NB4 (cell line): ENCODE data around the gene LMBRD2.

ENCODE experiments used
- MYC ChIP-seq: IDR thresholded peaks from 2 replicates; pipeline ENCODE4 v1.6.1; 2011; ENCODE audit warnings: low read depth, low read length
- TF ChIP-seq, protein P1 (sequence below): IDR thresholded peaks from one replicate; pipeline ENCODE4 v1.5.1; 2012; ENCODE audit warnings: low read depth, low read length

- TF ChIP-seq, protein P1, sequence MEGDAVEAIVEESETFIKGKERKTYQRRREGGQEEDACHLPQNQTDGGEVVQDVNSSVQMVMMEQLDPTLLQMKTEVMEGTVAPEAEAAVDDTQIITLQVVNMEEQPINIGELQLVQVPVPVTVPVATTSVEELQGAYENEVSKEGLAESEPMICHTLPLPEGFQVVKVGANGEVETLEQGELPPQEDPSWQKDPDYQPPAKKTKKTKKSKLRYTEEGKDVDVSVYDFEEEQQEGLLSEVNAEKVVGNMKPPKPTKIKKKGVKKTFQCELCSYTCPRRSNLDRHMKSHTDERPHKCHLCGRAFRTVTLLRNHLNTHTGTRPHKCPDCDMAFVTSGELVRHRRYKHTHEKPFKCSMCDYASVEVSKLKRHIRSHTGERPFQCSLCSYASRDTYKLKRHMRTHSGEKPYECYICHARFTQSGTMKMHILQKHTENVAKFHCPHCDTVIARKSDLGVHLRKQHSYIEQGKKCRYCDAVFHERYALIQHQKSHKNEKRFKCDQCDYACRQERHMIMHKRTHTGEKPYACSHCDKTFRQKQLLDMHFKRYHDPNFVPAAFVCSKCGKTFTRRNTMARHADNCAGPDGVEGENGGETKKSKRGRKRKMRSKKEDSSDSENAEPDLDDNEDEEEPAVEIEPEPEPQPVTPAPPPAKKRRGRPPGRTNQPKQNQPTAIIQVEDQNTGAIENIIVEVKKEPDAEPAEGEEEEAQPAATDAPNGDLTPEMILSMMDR, result no peak
- no peak for TF ChIP-seq MYC
Observed at GRCh38 chr5:36160617-36161016, 8.9 kb upstream of the LMBRD2 start.
